ENCODE data around the gene KIAA0825. TPM values are rescaled to one million over a fixed set of nuclear protein-coding genes. Genes with fewer than 3 reads are reported as not detected.
"Not testable (repeated sequence)": the region's sequence is repeated elsewhere in the genome, so short reads cannot be mapped to it uniquely, and the experiment has no call there.

Gene KIAA0825
- total RNA-seq, 1 donor from 2014 or later, result 5.2 TPM

DNA sequence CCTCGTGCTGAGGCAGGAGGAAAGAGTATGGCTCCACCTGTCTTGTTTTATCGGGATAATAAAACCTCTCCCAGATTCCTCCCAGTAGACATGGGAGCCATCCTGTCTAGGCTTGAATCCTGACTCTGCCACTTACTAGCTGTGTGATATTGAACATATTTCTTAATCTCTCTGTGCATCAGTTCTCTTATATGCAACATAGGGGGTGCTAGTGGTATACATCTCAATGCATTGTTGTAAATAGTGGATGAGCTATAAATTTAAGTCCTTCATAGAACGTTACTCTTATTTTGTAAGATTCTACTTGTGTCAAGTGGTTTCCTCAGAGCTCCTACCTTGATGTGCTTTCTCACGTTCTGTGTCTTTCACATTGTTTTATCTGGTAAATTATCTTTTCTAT lies 459.3 kb downstream of the KIAA0825 start:
- Histone ChIP-seq H3K27me3 (ENCODE audit: control insufficient read depth in 3 of 3, insufficient read depth in 3 of 3, low read length in 3 of 3) (no peaks in the 10 kb centered on the region), H3K36me3 (ENCODE audit: control insufficient read depth in 3 of 3, insufficient read depth in 3 of 3, low read length in 3 of 3) (no peaks in the 10 kb centered on the region), H3K4me3 (ENCODE audit: low read length in 3 of 3) (no peak overlapping the region), H3K9ac (ENCODE audit: low read depth in 1 of 3, low read length in 3 of 3) (no peak overlapping the region), H3K9me3 (ENCODE audit: control insufficient read depth in 3 of 3, low read length in 3 of 3) (no peaks in the 10 kb centered on the region), H3K4me1 (ENCODE audit: control insufficient read depth in 3 of 3, insufficient read depth in 3 of 3, low read length in 3 of 3) (no peaks in the 10 kb centered on the region), H3K27ac (ENCODE audit: low read depth, low read length) (no peak overlapping the region)

DNA sequence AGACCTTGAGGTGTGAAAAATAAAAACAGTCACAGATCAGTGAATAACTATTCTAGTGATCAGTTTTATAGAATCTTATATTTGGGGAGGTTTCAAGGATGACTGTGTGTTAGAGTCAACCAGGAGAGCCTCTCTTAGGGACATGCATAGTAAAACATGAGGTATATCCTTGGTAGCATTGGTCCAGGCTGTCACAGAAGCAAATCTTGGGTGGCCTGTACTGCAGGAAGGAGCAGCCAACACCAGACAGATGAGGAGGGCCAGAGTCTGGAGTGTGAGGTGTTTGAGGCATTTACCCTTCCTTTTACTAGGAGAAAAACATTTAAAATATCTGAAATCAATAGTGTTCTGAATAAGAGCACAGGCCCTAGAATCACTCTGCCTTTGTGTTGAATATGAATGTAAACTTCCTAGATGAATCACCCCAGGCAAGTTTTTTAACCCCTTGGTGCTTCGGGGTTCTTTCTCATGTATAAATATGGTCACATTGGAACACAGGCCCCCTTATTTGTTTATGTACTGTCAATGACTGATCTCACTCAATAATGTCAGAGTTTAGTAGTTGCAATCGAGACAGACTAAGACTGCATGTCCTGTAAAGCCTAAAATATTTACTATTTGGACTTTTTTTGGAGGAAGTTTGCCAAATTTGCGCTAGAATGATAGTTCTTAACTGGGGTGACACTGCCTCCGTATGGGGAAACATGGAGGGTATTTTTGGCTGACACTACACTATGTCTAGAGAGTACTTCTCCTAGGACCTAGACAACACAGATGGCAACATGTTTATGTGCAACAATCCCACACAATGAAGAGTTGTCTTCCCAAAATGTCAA lies 460.5 kb downstream of the KIAA0825 start:
- H3K27ac ChIP-seq (ENCODE audit: low read depth, low read length), result no peak overlapping the region
- no peaks in the 10 kb centered on the region for H3K36me3 ChIP-seq (ENCODE audit: control insufficient read depth in 3 of 3, insufficient read depth in 3 of 3, low read length in 3 of 3)
- H3K4me3 ChIP-seq (ENCODE audit: low read length in 3 of 3), result no peak overlapping the region
- H3K9me3 ChIP-seq (ENCODE audit: control insufficient read depth in 3 of 3, low read length in 3 of 3), result no peaks in the 10 kb centered on the region
- H3K4me1 ChIP-seq (ENCODE audit: control insufficient read depth in 3 of 3, insufficient read depth in 3 of 3, low read length in 3 of 3), result no peaks in the 10 kb centered on the region
- H3K9ac ChIP-seq (ENCODE audit: low read depth in 1 of 3, low read length in 3 of 3), result no peak overlapping the region
- no peaks in the 10 kb centered on the region for H3K27me3 ChIP-seq (ENCODE audit: control insufficient read depth in 3 of 3, insufficient read depth in 3 of 3, low read length in 3 of 3)

DNA sequence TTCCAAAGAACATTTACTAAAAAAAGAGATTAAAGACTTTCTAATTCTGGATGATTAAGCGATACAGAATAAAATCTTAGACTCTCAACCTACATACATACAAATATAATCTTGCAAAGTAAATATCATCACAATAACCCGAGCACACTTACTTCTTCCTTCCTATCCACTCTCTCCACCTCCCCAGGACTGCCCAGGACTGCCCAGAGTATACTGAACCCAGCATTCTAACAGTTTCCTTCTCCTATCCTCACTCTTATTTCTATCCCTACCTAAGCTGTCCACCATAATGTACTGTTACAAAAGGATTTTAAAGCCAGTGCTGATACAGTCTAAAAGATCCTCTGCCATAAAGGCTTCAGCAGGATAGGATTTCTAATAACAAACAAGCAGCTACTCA lies 463.7 kb downstream of the KIAA0825 start:
- Histone ChIP-seq H3K27ac (ENCODE audit: low read depth, low read length) (no peak overlapping the region), H3K9me3 (ENCODE audit: control insufficient read depth in 3 of 3, low read length in 3 of 3) (no peaks in the 10 kb centered on the region), H3K27me3 (ENCODE audit: control insufficient read depth in 3 of 3, insufficient read depth in 3 of 3, low read length in 3 of 3) (no peaks in the 10 kb centered on the region), H3K9ac (ENCODE audit: low read depth in 1 of 3, low read length in 3 of 3) (no peak overlapping the region), H3K36me3 (ENCODE audit: control insufficient read depth in 3 of 3, insufficient read depth in 3 of 3, low read length in 3 of 3) (no peaks in the 10 kb centered on the region), H3K4me3 (ENCODE audit: low read length in 3 of 3) (no peak overlapping the region), H3K4me1 (ENCODE audit: control insufficient read depth in 3 of 3, insufficient read depth in 3 of 3, low read length in 3 of 3) (no peaks in the 10 kb centered on the region)

DNA sequence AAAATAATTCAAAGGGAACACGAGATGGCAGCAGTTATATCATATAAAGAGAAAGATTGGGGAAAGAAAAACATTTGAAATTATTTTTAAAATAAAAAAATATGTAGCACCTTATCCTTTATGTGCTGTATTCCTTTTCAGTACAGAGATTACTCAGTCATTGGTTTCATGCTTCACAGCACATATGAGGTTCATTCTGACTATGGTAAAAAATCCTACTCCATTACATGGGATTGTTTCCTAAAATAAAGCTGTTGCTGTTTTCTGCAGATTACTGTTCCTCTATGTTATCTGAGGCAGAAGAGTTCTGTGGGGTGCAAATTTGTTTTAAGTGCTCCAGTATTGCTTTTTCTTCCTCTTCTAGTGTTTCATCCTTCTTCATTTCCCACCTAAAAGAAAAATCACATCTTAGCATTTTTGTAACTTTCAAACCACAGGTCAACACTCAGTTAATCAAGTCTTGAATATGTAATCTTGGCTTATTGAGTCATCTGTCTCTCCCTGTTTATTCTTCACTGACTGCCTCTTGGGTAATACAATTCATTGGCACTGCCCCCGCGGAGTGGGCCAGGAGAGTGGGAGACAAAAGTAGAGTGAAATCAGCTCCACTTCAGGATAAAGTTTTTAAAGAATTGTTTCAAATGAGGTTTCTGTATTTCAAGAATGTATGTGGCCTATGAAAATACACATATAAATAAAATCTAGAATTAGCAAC lies 464.5 kb downstream of the KIAA0825 start:
- Histone ChIP-seq H3K36me3 (ENCODE audit: control insufficient read depth in 3 of 3, insufficient read depth in 3 of 3, low read length in 3 of 3) (no peaks in the 10 kb centered on the region), H3K27me3 (ENCODE audit: control insufficient read depth in 3 of 3, insufficient read depth in 3 of 3, low read length in 3 of 3) (no peaks in the 10 kb centered on the region), H3K4me1 (ENCODE audit: control insufficient read depth in 3 of 3, insufficient read depth in 3 of 3, low read length in 3 of 3) (no peaks in the 10 kb centered on the region), H3K9me3 (ENCODE audit: control insufficient read depth in 3 of 3, low read length in 3 of 3) (no peaks in the 10 kb centered on the region), H3K4me3 (ENCODE audit: low read length in 3 of 3) (no peak overlapping the region), H3K27ac (ENCODE audit: low read depth, low read length) (no peak overlapping the region), H3K9ac (ENCODE audit: low read depth in 1 of 3, low read length in 3 of 3) (no peak overlapping the region)

DNA sequence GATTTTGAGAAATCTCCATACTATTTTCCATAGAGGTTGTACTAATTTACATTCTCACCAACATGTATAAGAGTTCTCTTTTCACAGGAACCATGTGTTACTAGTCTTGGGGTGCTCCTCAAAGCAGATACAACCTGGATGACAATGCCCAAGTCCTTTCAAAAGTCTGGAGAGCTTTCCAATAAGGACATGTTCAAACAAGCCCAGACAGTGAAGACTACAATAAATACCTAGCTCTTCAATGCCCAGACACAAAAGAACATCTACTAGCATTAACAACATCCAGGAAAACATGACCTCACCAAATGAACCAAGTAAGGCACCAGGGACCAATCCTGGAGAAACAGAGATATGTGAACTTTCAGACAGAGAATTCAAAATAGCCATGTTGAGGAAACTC lies 474.8 kb downstream of the KIAA0825 start:
- H3K4me3 ChIP-seq (ENCODE audit: low read length in 3 of 3); H3K9me3 ChIP-seq (ENCODE audit: control insufficient read depth in 3 of 3, low read length in 3 of 3); H3K27me3 ChIP-seq (ENCODE audit: control insufficient read depth in 3 of 3, insufficient read depth in 3 of 3, low read length in 3 of 3); H3K27ac ChIP-seq (ENCODE audit: low read depth, low read length); H3K4me1 ChIP-seq (ENCODE audit: control insufficient read depth in 3 of 3, insufficient read depth in 3 of 3, low read length in 3 of 3); H3K36me3 ChIP-seq (ENCODE audit: control insufficient read depth in 3 of 3, insufficient read depth in 3 of 3, low read length in 3 of 3); H3K9ac ChIP-seq (ENCODE audit: low read depth in 1 of 3, low read length in 3 of 3): not testable (repeated sequence)

DNA sequence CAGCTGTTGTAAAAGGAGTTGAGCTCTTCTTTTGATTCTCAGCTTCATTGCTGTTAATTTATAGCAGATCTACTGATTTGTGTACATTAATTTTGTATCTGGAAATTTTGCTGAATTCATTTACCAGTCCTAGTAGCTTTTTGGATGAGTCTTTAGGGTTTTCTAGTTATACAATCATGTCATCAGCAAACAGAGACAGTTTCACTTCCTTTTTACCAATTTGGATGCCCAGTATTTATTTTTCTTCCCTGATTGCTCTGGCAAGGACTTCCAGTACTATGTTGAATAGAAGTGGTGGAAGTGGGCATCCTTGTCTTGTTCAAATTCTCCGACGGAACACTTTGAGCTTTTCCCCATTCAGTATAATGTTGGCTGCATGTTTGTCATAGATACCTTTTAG lies 478.1 kb downstream of the KIAA0825 start:
- Histone ChIP-seq H3K36me3 (ENCODE audit: control insufficient read depth in 3 of 3, insufficient read depth in 3 of 3, low read length in 3 of 3) (no peaks in the 10 kb centered on the region), H3K4me1 (ENCODE audit: control insufficient read depth in 3 of 3, insufficient read depth in 3 of 3, low read length in 3 of 3) (no peaks in the 10 kb centered on the region), H3K27me3 (ENCODE audit: control insufficient read depth in 3 of 3, insufficient read depth in 3 of 3, low read length in 3 of 3) (no peaks in the 10 kb centered on the region), H3K4me3 (ENCODE audit: low read length in 3 of 3) (no peak overlapping the region), H3K9me3 (ENCODE audit: control insufficient read depth in 3 of 3, low read length in 3 of 3) (no peaks in the 10 kb centered on the region), H3K9ac (ENCODE audit: low read depth in 1 of 3, low read length in 3 of 3) (no peak overlapping the region), H3K27ac (ENCODE audit: low read depth, low read length) (no peak overlapping the region)

DNA sequence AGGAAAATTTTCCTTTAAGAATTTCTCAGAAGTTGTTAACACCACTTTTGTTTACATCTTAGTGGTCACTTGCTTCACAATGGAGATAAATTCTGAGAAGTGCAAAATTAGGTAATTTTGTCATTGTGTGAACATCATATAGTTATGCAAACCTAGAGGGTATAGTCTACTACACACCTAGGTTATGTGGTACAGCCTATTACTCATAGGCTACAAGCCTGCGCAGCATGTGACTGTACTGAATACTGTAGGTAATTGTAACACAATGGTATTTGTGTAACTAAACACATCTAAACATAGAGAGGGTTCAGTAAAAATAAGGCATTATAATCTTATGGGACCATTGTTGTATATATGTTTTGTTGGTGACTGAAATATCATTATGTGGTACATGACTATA lies 488.3 kb downstream of the KIAA0825 start:
- no peaks in the 10 kb centered on the region for H3K9me3 ChIP-seq (ENCODE audit: control insufficient read depth in 3 of 3, low read length in 3 of 3)
- H3K27me3 ChIP-seq (ENCODE audit: control insufficient read depth in 3 of 3, insufficient read depth in 3 of 3, low read length in 3 of 3), result no peaks in the 10 kb centered on the region

DNA sequence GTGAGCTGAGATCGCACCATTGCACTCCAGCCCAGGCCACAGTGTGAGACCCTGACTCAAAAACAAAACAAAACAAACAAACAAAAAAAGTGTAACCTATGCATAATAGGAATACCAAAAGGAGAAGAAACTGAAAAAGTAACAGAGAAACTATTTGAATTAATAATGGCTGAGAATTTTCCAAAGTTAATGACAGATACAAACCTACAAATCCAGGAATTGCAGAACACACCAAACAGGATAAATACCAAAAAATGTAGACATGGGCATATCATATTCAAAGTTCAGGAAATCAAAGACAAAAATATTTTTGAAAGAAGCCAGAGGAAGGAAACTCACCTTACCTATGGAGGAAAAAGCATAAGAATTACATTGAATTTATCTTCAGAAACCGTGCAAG lies 493.3 kb downstream of the KIAA0825 start:
- Histone ChIP-seq H3K4me1 (ENCODE audit: control insufficient read depth in 3 of 3, insufficient read depth in 3 of 3, low read length in 3 of 3) (no peaks in the 10 kb centered on the region), H3K36me3 (ENCODE audit: control insufficient read depth in 3 of 3, insufficient read depth in 3 of 3, low read length in 3 of 3) (no peaks in the 10 kb centered on the region), H3K9ac (ENCODE audit: low read depth in 1 of 3, low read length in 3 of 3) (no peak overlapping the region), H3K4me3 (ENCODE audit: low read length in 3 of 3) (no peak overlapping the region), H3K27ac (ENCODE audit: low read depth, low read length) (no peak overlapping the region), H3K9me3 (ENCODE audit: control insufficient read depth in 3 of 3, low read length in 3 of 3) (no peaks in the 10 kb centered on the region), H3K27me3 (ENCODE audit: control insufficient read depth in 3 of 3, insufficient read depth in 3 of 3, low read length in 3 of 3) (no peaks in the 10 kb centered on the region)

More for the DNA sequence above, 488.3 kb downstream of the KIAA0825 start:
- no peak overlapping the region for H3K4me3 ChIP-seq (ENCODE audit: low read length in 3 of 3)
- no peak overlapping the region for H3K9ac ChIP-seq (ENCODE audit: low read depth in 1 of 3, low read length in 3 of 3)
- H3K36me3 ChIP-seq (ENCODE audit: control insufficient read depth in 3 of 3, insufficient read depth in 3 of 3, low read length in 3 of 3), result no peaks in the 10 kb centered on the region
- no peak overlapping the region for H3K27ac ChIP-seq (ENCODE audit: low read depth, low read length)
- no peaks in the 10 kb centered on the region for H3K4me1 ChIP-seq (ENCODE audit: control insufficient read depth in 3 of 3, insufficient read depth in 3 of 3, low read length in 3 of 3)

DNA sequence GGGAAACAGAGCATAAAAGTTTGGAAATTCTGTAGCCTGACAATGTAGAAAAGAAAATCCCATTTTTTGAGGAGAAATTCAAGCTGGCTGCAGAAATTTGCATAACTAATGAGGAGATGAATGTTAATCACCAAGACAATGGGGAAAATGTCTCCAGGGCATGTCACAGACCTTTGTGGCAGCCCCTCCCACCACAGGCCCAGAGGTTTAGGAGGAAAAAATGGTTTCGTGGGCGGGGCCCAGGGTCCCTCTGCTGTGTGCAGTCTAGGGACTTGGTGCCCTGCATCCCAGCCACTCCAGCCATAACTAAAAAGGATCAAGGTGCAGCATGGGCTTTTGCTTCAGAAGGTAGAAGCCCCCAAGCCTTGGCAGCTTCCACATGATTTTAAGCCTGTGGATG lies 502.1 kb downstream of the KIAA0825 start:
- H3K36me3 ChIP-seq (ENCODE audit: control insufficient read depth in 3 of 3, insufficient read depth in 3 of 3, low read length in 3 of 3); H3K9me3 ChIP-seq (ENCODE audit: control insufficient read depth in 3 of 3, low read length in 3 of 3); H3K27ac ChIP-seq (ENCODE audit: low read depth, low read length); H3K9ac ChIP-seq (ENCODE audit: low read depth in 1 of 3, low read length in 3 of 3); H3K27me3 ChIP-seq (ENCODE audit: control insufficient read depth in 3 of 3, insufficient read depth in 3 of 3, low read length in 3 of 3); H3K4me3 ChIP-seq (ENCODE audit: low read length in 3 of 3); H3K4me1 ChIP-seq (ENCODE audit: control insufficient read depth in 3 of 3, insufficient read depth in 3 of 3, low read length in 3 of 3): not testable (repeated sequence)

DNA sequence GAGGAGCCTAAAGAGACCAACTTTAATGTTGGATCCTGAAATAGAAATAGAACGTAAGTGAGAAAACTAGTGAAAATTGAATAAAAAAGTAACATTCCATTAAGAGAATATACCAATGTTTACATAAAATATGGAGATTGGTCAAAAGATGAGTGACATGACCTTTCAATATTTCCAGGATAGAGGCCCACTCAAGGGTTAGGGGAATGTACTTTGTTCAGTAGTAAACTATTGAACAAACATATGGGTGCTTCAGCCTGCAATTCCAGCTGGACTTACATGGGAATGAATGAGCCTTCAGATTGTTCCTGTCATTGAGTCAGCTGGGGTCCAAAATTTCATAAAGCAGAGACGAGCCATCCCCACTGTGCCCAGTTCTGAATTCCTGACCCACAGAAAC lies 505.3 kb downstream of the KIAA0825 start:
- Histone ChIP-seq H3K27ac (ENCODE audit: low read depth, low read length) (no peak overlapping the region), H3K27me3 (ENCODE audit: control insufficient read depth in 3 of 3, insufficient read depth in 3 of 3, low read length in 3 of 3) (no peaks in the 10 kb centered on the region), H3K9ac (ENCODE audit: low read depth in 1 of 3, low read length in 3 of 3) (no peak overlapping the region)

More for the DNA sequence above, 505.3 kb downstream of the KIAA0825 start:
- Histone ChIP-seq H3K4me1 (ENCODE audit: control insufficient read depth in 3 of 3, insufficient read depth in 3 of 3, low read length in 3 of 3) (peaks cover 3 to 10% (median 4%) of the 10 kb centered on the region in 3 donors), H3K4me3 (ENCODE audit: low read length in 3 of 3) (no peak overlapping the region), H3K9me3 (ENCODE audit: control insufficient read depth in 3 of 3, low read length in 3 of 3) (no peaks in the 10 kb centered on the region), H3K36me3 (ENCODE audit: control insufficient read depth in 3 of 3, insufficient read depth in 3 of 3, low read length in 3 of 3) (no peaks in the 10 kb centered on the region)

All from skeletal muscle tissue (tissue), 4 donors.